AG10803 (cell line): ENCODE results near the gene HOXB8.

Experiments
- DNase-seq: peaks from one replicate; pipeline ENCODE4 v3.0.0; 2010; ENCODE audit warnings: low read depth
- H3K4me3 ChIP-seq: 2 replicates; pipeline ENCODE4 v1.5.1; 2011; ENCODE audit warnings: mild to moderate bottlenecking, low read length, control low read depth
- CTCF ChIP-seq: conservative IDR thresholded peaks from 2 replicates; pipeline ENCODE4 v1.5.1; 2011; ENCODE audit warnings: mild to moderate bottlenecking, low read length, control low read depth, inconsistent platforms

The HOXB8 gene

GRCh38 chr17:48636177-48637018 is 21.3 kb upstream of the HOXB8 start:
- TF ChIP-seq CTCF, result peak; percentile 65
- DNase-seq, result peak; percentile 78
- no peak overlapping the region for H3K4me3 ChIP-seq

- H3K4me3 ChIP-seq, result no peak overlapping the region
- TF ChIP-seq CTCF, result no peak
- DNase-seq, result no peak
Observed at GRCh38 chr17:48634493-48635208, 19.6 kb upstream of the HOXB8 start.

- H3K4me3 ChIP-seq, result no peak overlapping the region
- TF ChIP-seq CTCF, result no peak
- no peak for DNase-seq
Observed at GRCh38 chr17:48633266-48633677, 18.2 kb upstream of the HOXB8 start.

- no peak for DNase-seq
- TF ChIP-seq CTCF, result no peak
- H3K4me3 ChIP-seq, result no peak overlapping the region
Observed at GRCh38 chr17:48632579-48633265, 17.6 kb upstream of the HOXB8 start.

GRCh38 chr17:48631693-48632578 is 16.8 kb upstream of the HOXB8 start:
- no peak for DNase-seq
- no peak overlapping the region for H3K4me3 ChIP-seq
- TF ChIP-seq CTCF, result no peak

GRCh38 chr17:48630925-48631692 is 16.0 kb upstream of the HOXB8 start:
- TF ChIP-seq CTCF, result no peak
- DNase-seq, result no peak
- H3K4me3 ChIP-seq, result no peak overlapping the region
